Measurements from ENCODE around the gene TEKTIP1.
A peak's percentile ranks its signal among the peaks of the same experiment; 100 is the strongest.
"Not testable (repeated sequence)": the region's sequence is repeated elsewhere in the genome, so short reads cannot be mapped to it uniquely, and the experiment has no call there.

Gene TEKTIP1

DNA sequence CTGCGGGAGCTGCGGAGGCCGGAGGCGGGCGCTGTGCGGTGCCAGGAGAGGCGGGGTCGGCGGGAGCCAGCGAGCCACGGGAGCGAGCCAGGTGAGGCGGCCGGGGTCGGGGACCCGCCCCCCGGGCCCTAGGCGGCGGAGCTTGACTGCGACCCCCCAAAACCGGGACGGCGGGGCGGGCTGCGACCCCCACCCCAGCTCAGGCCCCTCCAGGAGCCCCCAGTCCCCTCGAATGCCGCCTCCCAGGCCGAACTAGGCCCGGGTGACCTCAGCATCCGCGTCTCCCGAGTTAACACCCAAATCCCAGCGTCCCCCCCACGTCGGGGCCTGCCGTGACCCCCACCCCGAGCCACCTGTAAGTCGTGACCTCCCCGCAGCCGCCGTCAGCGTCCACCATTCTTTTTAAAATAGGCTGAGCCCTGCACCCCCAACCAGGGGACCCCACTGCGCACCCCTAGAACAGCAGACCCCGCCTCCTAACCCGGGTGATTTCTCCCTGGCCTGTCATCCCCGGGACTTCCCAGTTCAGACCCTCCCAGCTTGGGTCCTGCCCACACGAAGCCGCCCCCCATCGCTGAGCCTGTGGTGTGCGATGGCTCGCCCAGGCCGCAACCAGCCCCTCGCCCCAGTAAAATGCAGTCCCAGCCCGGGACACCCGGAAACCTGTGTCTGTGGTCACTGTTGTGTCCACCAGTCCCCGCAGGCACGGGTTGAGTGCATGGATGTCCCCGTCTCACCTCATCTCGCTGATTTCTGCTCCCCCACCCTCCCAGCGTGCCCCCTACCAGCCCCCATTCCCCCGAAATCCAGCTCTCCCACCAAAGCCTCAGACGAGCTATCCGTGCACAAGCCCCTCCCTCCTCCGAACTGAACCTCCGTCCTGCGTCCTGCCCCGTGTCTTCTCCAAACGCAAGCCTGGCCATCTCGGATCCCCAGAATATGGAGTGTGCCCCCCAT lies 32.3 kb upstream of the TEKTIP1 start:
- no peaks in the 10 kb centered on the region for H3K9me3 ChIP-seq (replicated peaks in 1 of 11)
- peak overlapping the region; percentile 94 to 100 (median 98) for H3K9ac ChIP-seq
- TF ChIP-seq Cebpa-rat (IDR thresholded peaks at IDR 0.05): no peak
- peaks cover 19 to 36% (median 32%) of the 10 kb centered on the region in 11 experiments for H3K36me3 ChIP-seq
- H4K20me1 ChIP-seq: peaks cover 42 to 45% (median 43%) of the 10 kb centered on the region in 11 experiments
- peak overlapping the region; percentile 94 to 99 (median 96) for H3K4me2 ChIP-seq
- peak overlapping the region; percentile 90 to 97 (median 94) for H3K27ac ChIP-seq
- H3K4me1 ChIP-seq: peaks cover 32 to 52% (median 43%) of the 10 kb centered on the region in 10 experiments
- no peaks in the 10 kb centered on the region for H3K27me3 ChIP-seq
- H3K4me3 ChIP-seq: peak overlapping the region; percentile 92 to 100 (median 96)

GRCh38 chr19:3507371-3508120 lies 31.4 kb upstream of the TEKTIP1 start:
- H3K36me3 ChIP-seq: peaks cover 19 to 45% (median 36%) of the 10 kb centered on the region in 11 experiments
- H3K27me3 ChIP-seq: no peaks in the 10 kb centered on the region
- TF ChIP-seq Cebpa-rat (IDR thresholded peaks at IDR 0.05): no peak
- H3K9me3 ChIP-seq (replicated peaks in 1 of 11): no peaks in the 10 kb centered on the region
- H3K27ac ChIP-seq: peak overlapping the region in 8 of 11 experiments; percentile 35 to 97 (median 94); a peak in 11 of 22 replicates
- peaks cover 50 to 53% (median 52%) of the 10 kb centered on the region in 11 experiments for H4K20me1 ChIP-seq
- H3K4me2 ChIP-seq: peak overlapping the region; percentile 94 to 99 (median 96)
- H3K9ac ChIP-seq: peak overlapping the region; percentile 94 to 100 (median 98)
- peak overlapping the region; percentile 92 to 100 (median 96) for H3K4me3 ChIP-seq
- H3K4me1 ChIP-seq: peaks cover 32 to 61% (median 51%) of the 10 kb centered on the region in 10 experiments

DNA sequence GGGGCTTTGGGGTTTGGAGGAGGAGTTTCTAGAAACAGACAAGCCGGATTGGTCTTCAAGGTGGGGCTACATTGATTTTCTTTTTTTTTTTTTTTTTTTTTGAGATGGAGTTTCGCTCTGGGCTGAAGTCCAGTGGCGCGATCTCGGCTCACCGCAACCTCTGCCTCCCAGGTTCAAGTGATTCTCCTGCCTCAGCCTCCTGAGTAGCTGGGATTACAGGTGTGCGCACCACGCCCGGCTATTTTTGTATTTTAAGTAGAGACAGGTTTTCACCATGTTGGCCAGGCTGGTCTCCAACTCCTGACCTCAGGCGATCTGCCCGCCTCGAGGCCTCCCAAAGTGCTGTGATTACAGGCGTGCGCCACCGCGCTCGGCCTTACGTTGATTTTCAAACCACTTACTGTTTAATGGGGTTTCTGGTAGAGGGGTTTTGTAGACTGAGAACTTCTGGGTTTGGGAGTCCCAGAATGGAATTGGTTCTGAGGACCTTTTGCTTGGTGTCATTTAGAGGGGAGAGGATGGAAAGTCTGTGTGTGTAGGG lies 30.8 kb upstream of the TEKTIP1 start:
- Histone ChIP-seq H4K20me1 (peaks cover 57 to 60% (median 59%) of the 10 kb centered on the region in 11 experiments), H3K4me2 (peak overlapping the region; percentile 40 to 99 (median 73)), H3K27ac (peak overlapping the region in 3 of 11 experiments; percentile 20 to 40 (median 38); a peak in 2 of 22 replicates), H3K9ac (peak overlapping the region; percentile 25 to 62 (median 46); a peak in 16 of 22 replicates), H3K4me3 (0 out of 20 replicates have a peak overlapping the region, but pooled peaks of 2 of the 10 experiments have one; percentile 5 to 9), H3K36me3 (peaks cover 19 to 52% (median 40%) of the 10 kb centered on the region in 11 experiments), H3K4me1 (peaks cover 38 to 66% (median 58%) of the 10 kb centered on the region in 10 experiments)
- H3K27me3 ChIP-seq; H3K9me3 ChIP-seq (replicated peaks in 1 of 11): not testable (repeated sequence)

GRCh38 chr19:3508771-3509535 lies 30.0 kb upstream of the TEKTIP1 start:
- H3K27ac ChIP-seq: peak overlapping the region in 4 of 11 experiments; percentile 19 to 40 (median 29); a peak in 3 of 22 replicates
- H3K27me3 ChIP-seq: no peaks in the 10 kb centered on the region
- H3K4me3 ChIP-seq: 0 out of 20 replicates have a peak overlapping the region, but pooled peaks of 1 of the 10 experiments have one; percentile 5
- H3K9ac ChIP-seq: peak overlapping the region; percentile 25 to 62 (median 46); a peak in 18 of 22 replicates
- peaks cover 45 to 74% (median 65%) of the 10 kb centered on the region in 10 experiments for H3K4me1 ChIP-seq
- peaks cover 65 to 68% (median 66%) of the 10 kb centered on the region in 11 experiments for H4K20me1 ChIP-seq
- no peaks in the 10 kb centered on the region for H3K9me3 ChIP-seq (replicated peaks in 1 of 11)
- H3K36me3 ChIP-seq: peaks cover 19 to 59% (median 42%) of the 10 kb centered on the region in 11 experiments
- TF ChIP-seq Cebpa-rat (IDR thresholded peaks at IDR 0.05): no peak
- H3K4me2 ChIP-seq: peak overlapping the region; percentile 40 to 99 (median 73)

DNA sequence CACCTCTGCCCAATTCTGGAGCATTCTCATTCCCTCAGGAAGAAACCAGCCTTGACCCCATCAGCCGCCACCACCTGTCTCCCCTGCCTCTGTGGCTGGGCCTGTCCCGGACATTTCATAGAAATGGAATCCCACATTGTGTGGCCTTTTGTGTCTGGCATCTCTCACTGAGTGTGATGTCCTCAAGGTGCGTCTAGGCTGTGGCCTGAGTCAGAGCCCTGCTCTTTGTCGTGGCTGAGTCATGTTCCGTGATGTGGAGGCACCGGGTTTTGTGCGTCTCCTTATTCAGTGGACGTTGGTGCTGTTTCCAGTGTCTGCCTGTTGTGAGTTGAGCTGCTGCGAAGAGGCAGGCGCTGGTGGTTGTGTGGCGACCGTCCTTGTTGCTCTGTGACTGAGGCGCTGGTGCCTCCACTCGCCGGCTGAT lies 29.4 kb upstream of the TEKTIP1 start:
- peaks cover 71 to 74% (median 72%) of the 10 kb centered on the region in 11 experiments for H4K20me1 ChIP-seq
- H3K27ac ChIP-seq: peak overlapping the region in 1 of 11 experiments; percentile 38; a peak in 1 of 22 replicates
- no peaks in the 10 kb centered on the region for H3K27me3 ChIP-seq
- peak overlapping the region in 10 of 11 experiments; percentile 40 to 99 (median 76); a peak in 15 of 22 replicates for H3K4me2 ChIP-seq
- no peak for TF ChIP-seq Cebpa-rat (IDR thresholded peaks at IDR 0.05)
- H3K9me3 ChIP-seq (replicated peaks in 1 of 11): no peaks in the 10 kb centered on the region
- H3K9ac ChIP-seq: peak overlapping the region in 7 of 11 experiments; percentile 6 to 62 (median 59); a peak in 8 of 22 replicates
- peaks cover 51 to 78% (median 70%) of the 10 kb centered on the region in 10 experiments for H3K4me1 ChIP-seq
- H3K36me3 ChIP-seq: peaks cover 19 to 62% (median 42%) of the 10 kb centered on the region in 11 experiments
- H3K4me3 ChIP-seq: no peak overlapping the region

DNA sequence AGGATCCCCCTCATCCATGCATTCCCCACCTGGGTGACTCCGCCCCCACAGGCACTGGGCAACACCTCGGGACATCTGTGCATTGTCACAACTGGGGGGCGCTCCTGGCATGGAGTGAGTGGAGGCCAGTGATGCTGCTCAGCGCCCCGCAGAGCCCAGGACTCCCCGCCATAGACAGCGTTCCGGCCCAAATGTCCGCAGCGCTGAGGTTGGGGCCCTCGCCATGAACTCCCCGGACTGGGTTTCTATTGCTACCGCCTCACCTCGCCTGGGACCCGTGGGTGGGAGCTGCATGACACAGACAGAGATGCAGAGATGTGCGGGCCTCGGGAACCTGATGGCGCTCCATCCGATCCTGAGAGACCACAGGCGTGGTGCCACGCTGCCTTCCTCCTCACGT lies 28.2 kb upstream of the TEKTIP1 start:
- peaks cover 52 to 78% (median 70%) of the 10 kb centered on the region in 10 experiments for H3K4me1 ChIP-seq
- no peak for TF ChIP-seq Cebpa-rat (IDR thresholded peaks at IDR 0.05)
- H4K20me1 ChIP-seq: peaks cover 82 to 85% (median 84%) of the 10 kb centered on the region in 11 experiments
- no peak overlapping the region for H3K4me3 ChIP-seq
- H3K9ac ChIP-seq: peak overlapping the region in 2 of 11 experiments; percentile 8 to 62; a peak in 2 of 22 replicates
- no peak overlapping the region for H3K4me2 ChIP-seq
- no peaks in the 10 kb centered on the region for H3K9me3 ChIP-seq (replicated peaks in 1 of 11)
- H3K36me3 ChIP-seq: peaks cover 19 to 62% (median 42%) of the 10 kb centered on the region in 11 experiments
- H3K27ac ChIP-seq: no peak overlapping the region
- no peaks in the 10 kb centered on the region for H3K27me3 ChIP-seq

DNA sequence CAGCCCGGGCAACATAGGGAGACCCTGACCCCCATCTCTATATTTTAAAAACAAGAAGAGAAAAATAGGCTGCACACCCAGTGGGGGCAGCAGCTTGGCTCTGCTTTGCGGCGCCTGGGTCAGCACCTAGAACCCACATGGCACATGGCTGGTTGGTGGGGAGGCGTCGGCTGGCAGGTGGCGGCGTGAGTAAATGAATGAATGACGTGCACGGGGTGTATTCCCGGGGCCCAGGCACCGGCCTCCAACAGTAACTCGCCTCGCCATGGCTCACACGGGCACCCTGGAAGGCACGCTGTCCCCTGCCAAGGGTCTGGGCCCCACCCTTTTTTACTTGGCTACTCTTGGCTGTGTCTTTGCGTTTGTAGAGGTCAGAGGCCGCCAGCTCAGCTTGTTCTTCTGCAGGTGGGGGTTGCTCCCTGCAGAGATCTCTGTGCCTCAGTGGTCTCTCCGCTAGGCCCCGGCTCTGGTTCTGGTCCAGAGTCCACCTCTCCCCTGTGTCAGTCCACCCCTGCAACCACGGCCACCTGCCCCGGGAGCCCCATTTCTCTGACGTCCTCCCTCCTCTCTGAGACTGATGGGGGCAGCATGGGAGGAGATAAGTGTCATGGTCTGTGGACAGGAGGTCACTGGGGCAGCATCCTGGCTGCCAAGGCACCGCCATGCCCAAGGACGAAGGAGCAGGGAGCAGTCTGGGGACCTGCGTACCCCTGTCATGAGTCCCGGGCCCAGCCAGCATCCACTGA lies 27.3 kb upstream of the TEKTIP1 start:
- H4K20me1 ChIP-seq: peaks cover 92 to 95% (median 93%) of the 10 kb centered on the region in 11 experiments
- H3K9ac ChIP-seq: peak overlapping the region in 5 of 11 experiments; percentile 9 to 57 (median 33); a peak in 5 of 22 replicates
- peaks cover 62 to 88% (median 80%) of the 10 kb centered on the region in 10 experiments for H3K4me1 ChIP-seq
- H3K4me2 ChIP-seq: peak overlapping the region in 3 of 11 experiments; percentile 10 to 96 (median 90); a peak in 3 of 22 replicates
- no peak overlapping the region for H3K4me3 ChIP-seq
- H3K9me3 ChIP-seq (replicated peaks in 1 of 11): no peaks in the 10 kb centered on the region
- H3K27me3 ChIP-seq: no peaks in the 10 kb centered on the region
- no peak for TF ChIP-seq Cebpa-rat (IDR thresholded peaks at IDR 0.05)
- no peak overlapping the region for H3K27ac ChIP-seq
- peaks cover 19 to 62% (median 42%) of the 10 kb centered on the region in 11 experiments for H3K36me3 ChIP-seq

Data from BLaER1 treated with 17β-estradiol and CSF1 and Interleukin-3, amounts not matched to agents 10 nM and 100 nM (cell line).